HTERT RPE-1 (cell line): ENCODE data around the gene OAT.

Experiments used
- in situ Hi-C: fragments of 300-500 bp; cut with MboI; formaldehyde crosslinking; loops from 4 replicates; pipeline ENCODE4 v1.14.3; 2020; ENCODE audit warnings: low sequenced_read_pairs

OAT gene

DNA sequence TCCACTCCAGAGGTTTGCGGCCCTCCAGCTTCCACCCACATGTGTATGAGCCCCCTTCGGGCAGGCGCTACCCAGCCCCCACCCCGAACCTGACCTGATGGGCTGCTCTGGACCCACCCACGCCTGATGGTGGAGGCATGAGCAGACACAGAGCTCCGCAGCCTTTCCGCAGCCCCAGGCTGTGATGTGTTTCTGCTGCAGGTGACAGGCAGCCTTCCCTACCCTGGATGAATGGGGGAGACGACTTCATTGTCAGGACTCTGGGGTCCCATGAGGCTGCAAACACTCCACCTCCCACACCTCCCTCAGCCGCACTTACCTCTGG lies 61.2 kb downstream of the OAT start:
- in situ Hi-C loops, result no loop called here

- in situ Hi-C loops, result no loop called here
These were observed 61.8 kb downstream of the OAT start for GRCh38 chr10:124356701-124357560.

DNA sequence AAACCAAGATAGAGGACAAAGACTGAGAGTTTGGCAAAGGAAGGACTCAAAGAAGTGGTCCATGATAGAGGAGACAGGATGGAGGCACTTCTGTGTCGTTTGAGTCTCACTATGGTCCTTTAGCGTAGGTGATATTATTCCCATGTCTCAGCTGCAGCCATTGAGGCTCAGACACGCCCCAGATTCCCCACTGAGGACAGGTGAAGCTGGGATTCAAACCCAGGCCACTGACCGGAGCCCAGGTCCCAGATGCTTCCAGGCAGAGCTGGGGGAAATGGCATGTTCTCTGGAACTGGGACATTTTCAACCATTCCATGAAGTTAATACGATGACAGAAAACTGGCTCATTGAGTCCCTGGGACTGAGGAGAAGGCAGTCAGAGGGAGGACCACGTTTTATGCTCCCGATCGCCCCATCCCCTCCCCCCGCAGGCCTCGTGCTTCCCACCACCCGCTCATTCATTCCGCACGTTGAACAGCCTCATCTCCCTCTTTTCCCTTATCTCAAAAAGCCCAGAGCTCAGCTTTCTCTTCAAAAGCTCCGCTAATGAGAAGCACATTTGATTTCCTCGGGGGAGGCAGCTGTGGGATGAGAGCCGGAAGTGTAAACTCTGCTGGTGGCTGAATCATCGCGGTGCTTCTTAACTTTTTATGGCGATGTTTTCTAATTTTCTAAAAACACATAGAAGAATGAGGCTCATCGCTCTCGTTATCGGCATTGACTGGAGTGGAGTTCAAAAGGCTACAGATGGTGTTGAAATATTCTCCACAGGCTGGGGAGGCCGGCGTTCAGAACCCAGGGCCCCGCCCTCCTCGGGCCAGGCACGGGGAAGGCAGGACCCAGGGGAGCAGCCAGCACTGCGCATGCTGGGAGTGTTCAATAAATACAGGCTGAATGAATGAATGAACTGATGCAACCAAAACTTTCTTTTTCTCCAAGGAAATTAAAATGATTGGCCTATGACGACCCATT lies 64.0 kb downstream of the OAT start:
- in situ Hi-C loops, result no loop called here

- in situ Hi-C loops, result no loop called here
These were observed 64.8 kb downstream of the OAT start for GRCh38 chr10:124353896-124354295.

DNA sequence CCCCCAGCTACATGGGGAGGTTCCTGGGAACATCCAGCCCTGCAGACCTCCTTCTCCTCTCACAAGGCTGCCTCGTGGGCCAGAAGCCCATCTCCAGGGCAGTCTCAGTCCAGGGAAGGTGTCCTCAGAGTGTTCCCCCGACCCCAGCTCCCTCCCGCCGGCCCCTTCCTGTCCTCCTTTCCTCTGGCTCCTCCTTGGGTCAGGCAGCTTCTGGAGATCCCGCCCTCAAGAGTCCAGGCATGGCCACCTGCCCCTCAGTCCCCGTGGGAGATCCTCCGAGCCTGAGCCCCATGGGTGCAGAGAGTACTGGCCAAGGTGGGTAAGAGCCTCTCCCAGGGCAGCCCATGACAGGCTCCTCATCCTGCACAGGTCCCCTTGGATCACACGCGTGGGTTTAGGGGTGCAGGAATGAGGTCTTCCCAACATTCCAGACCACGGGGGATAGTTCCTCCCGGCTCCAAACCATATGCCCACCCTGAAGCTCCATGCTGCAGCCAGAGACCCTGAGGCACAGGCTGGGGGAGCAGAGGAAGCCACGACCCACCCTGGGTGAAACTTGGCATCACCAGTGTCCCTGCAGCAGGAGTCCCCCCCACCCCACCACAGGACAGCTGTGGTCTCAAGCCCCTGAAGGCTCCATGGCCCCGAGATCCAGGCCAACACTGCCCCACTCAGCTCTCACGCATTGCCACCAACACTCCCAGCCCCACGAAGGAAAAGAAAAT lies 65.5 kb downstream of the OAT start:
- in situ Hi-C loops, result no loop called here

- in situ Hi-C loops, result no loop called here
These were observed 67.1 kb downstream of the OAT start for GRCh38 chr10:124351481-124352220.

GRCh38 chr10:124350806-124351205 lies 67.9 kb downstream of the OAT start:
- in situ Hi-C loops, result no loop called here

DNA sequence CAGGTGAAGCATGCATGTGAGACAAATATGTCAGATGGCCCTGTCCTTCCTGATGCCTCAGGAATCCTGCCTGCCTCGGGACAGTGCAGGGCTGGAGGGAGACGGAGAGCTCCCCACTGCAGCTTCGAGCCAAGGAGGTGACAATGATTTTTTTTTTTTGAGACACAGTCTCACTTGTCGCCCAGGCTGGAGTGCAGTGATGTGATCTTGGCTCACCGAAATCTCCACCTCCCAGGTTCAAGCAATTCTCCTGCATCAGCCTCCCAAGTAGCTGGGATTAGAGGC lies 68.8 kb downstream of the OAT start:
- in situ Hi-C loops, result no loop called here

- in situ Hi-C loops, result no loop called here
These were observed 69.3 kb downstream of the OAT start for GRCh38 chr10:124349231-124349995.

DNA sequence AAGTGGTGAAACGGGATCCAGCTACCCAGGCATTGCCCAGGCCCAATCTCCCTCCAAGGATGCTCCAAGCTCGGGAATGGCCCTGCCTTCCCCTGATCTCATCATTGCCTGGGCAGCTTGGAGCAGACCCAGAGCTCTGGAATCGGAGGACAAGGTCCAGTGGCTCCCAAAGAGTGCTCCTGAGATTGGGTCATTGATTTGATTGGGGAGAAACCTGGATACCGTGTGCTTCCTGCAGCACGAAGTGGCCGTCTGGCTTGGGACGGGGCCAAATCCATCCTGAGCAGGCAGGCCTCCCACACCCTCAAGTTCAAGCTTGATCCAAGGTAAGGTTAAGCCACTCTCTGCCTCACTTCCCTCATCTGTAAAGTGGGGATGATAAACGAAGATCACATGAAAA lies 69.9 kb downstream of the OAT start:
- in situ Hi-C loops, result no loop called here

GRCh38 chr10:124347956-124348355 lies 70.8 kb downstream of the OAT start:
- in situ Hi-C loops, result no loop called here
